Transverse colon (tissue), 4 donors: Measurements from ENCODE around the gene CORO2A.

Source experiments
- CTCF ChIP-seq, 5 experiments: fragments of 200-600 bp in 3 of 5; fragments of 450-650 bp in 2 of 5; sonication (generic) in 3 of 5; IDR thresholded peaks; 1 replicate in 2 of 5; 2 replicates in 3 of 5; pipeline ENCODE4 v1.5.1; 2016 to 2017; ENCODE audit warnings: antibody characterized with exemption in 5 of 5, inconsistent platforms in 3 of 5, mild to moderate bottlenecking in 2 of 5, moderate library complexity in 1 of 5
- EP300 ChIP-seq: sonication (generic); formaldehyde crosslinking; IDR thresholded peaks from one replicate; pipeline ENCODE4 v1.6.1; 2017; ENCODE audit warnings: antibody characterized with exemption, low read depth
- POLR2A ChIP-seq: fragments of 450-650 bp; IDR thresholded peaks from one replicate; pipeline ENCODE4 v1.6.1; 2016; ENCODE audit warnings: antibody characterized with exemption, mild to moderate bottlenecking, moderate library complexity
- POLR2AphosphoS5 ChIP-seq, 3 donors: sonication (generic); formaldehyde crosslinking; IDR thresholded peaks; one replicate each; pipeline ENCODE4 v1.6.1; 2016; ENCODE audit warnings: antibody characterized with exemption in 3 of 3

DNA sequence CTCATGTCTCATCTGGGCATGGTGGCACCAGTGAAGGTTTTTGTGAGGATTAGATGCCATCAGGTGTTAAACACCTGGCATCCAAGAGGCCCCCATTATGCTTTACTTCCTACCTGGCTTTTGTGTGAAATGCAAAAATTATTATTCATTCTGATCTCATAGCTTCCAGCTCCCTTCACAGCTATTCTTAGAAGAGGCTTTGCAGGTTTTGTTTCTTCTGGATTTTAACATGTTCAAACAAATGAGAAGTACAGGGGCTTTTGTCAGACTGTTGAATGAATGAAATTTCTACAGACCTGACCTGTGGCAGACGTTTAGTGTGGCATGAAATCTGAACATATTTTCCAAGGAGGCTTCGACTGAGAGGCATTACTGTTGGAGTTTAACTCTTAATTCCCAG lies 14.3 kb upstream of the CORO2A start:
- TF ChIP-seq CTCF (IDR thresholded peaks at IDR 0.05), result no peak
- no peak for TF ChIP-seq POLR2A
- TF ChIP-seq EP300, result no peak
- no peak for TF ChIP-seq POLR2AphosphoS5 (IDR thresholded peaks at IDR 0.05)
